HUES48 (cell line): ENCODE data around the gene IMPDH2.
A peak's percentile ranks its signal among the peaks of the same experiment; 100 is the strongest.

Experiments used
- H3K27ac ChIP-seq: one replicate; pipeline ENCODE4 v1.7.0; 2013; ENCODE audit warnings: low read depth, low read length, inconsistent platforms
- H3K27me3 ChIP-seq: 2 replicates; pipeline ENCODE4 v1.6.1; 2013; ENCODE audit warnings: mild to moderate bottlenecking, low read length; ENCODE audit not compliant: control insufficient read depth, insufficient read depth
- H3K36me3 ChIP-seq: 2 replicates; pipeline ENCODE4 v1.6.1; 2013; ENCODE audit warnings: low read length; ENCODE audit not compliant: control insufficient read depth, insufficient read depth
- H3K4me1 ChIP-seq: 2 replicates; pipeline ENCODE4 v1.6.1; 2013; ENCODE audit warnings: mild to moderate bottlenecking, low read length; ENCODE audit not compliant: control insufficient read depth, insufficient read depth
- H3K4me3 ChIP-seq: 2 replicates; pipeline ENCODE4 v1.5.1; 2013; ENCODE audit warnings: mild to moderate bottlenecking, low read depth, low read length
- H3K9ac ChIP-seq: 2 replicates; pipeline ENCODE4 v1.6.1; 2013; ENCODE audit warnings: mild to moderate bottlenecking, low read depth, low read length, moderate library complexity
- H3K9me3 ChIP-seq: 2 replicates; pipeline ENCODE4 v1.6.1; 2013; ENCODE audit warnings: low read length; ENCODE audit not compliant: control insufficient read depth, insufficient read depth

The IMPDH2 gene

DNA sequence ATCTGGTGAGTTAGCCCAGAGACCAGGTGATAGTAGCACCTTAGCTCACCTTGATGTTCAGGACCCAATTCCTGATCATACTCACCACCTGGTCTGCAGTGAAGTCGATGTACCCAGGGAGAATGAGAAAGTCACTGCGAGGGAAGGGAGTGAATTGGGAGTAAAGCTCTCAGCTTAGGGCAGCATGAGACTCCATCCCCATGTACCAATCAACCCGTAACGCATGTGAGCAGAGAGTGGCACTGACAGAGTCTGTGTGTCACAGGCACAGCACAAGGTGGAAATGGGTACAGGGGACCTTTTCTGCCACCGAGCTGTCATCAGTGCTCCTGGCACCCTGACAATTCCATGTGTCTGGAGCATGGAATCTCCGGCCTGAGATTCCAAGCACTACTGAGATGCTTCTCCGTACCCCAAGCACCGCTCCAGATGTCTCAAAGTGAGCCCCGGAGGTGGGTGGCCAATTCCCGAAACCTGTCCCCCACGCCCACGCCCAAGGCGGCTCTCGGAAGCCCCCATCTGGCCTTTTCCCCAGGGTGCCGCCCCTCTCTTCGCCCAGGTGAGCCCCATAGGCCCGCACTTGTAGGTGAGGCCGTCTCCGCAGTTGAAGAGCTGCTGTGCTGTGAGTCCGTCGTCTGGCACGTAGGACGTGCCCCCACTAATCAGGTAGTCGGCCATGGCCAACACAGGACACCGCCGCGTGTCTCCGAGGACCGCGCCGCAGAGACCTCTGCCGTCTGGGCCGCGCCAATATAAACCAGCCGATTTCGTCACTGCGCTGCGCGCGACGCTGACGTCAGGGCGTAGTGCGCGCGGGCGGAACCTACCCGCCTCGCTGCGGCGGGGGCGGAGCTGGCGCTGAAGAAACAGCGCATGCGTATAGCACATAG, at the start of gene IMPDH2:
Gene IMPDH2, minus strand, starts transcription at position 726 of the 890 bp plus-strand sequence. Its CDS starts 48 bp downstream, at position 678.
- Histone ChIP-seq H3K36me3 (peaks cover 78% of the 10 kb centered on the region), H3K9me3 (no peaks in the 10 kb centered on the region), H3K27ac (peak within 1 kb of the TSS; percentile 89), H3K4me3 (peak within 1 kb of the TSS; percentile 81), H3K9ac (peak within 1 kb of the TSS; percentile 86), H3K4me1 (peaks cover 9% of the 10 kb centered on the region), H3K27me3 (no peaks in the 10 kb centered on the region)

DNA sequence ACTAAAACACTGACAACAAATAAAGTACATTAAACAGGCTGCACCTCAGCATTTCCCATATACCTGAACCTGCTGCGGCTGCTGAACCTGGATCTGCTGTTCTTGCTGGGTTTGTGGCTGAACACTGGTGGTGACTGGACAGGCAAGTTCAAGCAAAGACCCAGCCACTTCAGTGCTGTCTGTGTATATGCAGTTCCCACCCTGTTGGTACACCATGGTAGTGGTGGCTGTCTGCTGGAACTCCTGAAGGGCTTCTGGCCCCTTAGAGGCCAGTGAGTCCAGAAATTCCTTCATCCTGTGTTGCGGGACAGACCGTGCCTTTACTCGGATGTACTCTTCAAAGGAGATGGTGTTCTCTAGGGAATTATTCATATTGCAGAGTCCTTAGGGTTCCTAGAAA, 47.4 kb upstream of the IMPDH2 start:
- Histone ChIP-seq H3K4me3 (no peak overlapping the region), H3K27ac (no peak overlapping the region), H3K36me3 (peaks cover 75% of the 10 kb centered on the region), H3K9me3 (no peaks in the 10 kb centered on the region), H3K9ac (no peak overlapping the region), H3K4me1 (no peaks in the 10 kb centered on the region), H3K27me3 (no peaks in the 10 kb centered on the region)

DNA sequence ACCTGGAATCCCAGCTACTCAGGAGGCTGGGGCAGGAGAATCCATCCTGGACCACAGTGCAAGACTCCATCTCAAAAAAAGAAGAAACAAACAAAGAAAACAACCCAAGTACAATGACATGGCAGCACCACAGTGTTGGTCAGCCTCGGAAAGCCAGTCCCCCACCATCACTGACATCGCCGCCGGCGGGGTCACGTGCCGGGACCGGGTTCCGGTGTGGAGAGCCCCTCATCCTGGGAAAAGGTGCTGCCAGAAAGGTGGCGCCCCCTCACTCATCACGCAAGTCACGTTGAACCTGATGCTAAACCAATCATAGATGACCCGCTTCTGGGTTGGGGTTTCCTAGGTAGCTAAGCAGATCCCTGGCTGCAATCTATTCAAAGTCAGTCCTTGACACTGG, 46.9 kb upstream of the IMPDH2 start:
- Histone ChIP-seq H3K27ac (no peak overlapping the region), H3K4me3 (no peak overlapping the region), H3K9me3 (no peaks in the 10 kb centered on the region), H3K36me3 (peaks cover 81% of the 10 kb centered on the region), H3K9ac (no peak overlapping the region), H3K4me1 (no peaks in the 10 kb centered on the region), H3K27me3 (no peaks in the 10 kb centered on the region)

DNA sequence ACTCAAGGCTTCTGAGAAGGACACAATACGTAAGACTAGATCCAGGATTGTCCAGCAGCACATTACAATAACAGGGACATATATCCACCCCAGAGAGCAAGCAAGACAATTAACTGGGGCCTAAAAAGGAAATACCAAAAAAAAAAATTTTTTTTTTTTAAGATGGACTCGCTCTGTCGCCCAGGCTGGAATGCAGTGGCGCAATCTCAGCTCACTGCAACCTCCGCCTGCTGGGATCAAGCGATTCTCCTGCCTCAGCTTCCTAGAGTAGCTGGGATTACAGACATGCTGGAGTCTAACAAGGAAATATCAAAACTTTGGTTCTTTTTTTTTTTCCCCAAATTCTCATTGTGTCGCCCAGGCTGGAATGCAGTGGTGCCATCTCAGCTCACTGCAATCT, 28.8 kb upstream of the IMPDH2 start:
- Histone ChIP-seq H3K27ac (no peak overlapping the region), H3K9ac (no peak overlapping the region), H3K4me1 (no peaks in the 10 kb centered on the region), H3K4me3 (no peak overlapping the region), H3K36me3 (peaks cover 70% of the 10 kb centered on the region), H3K27me3 (no peaks in the 10 kb centered on the region), H3K9me3 (no peaks in the 10 kb centered on the region)

DNA sequence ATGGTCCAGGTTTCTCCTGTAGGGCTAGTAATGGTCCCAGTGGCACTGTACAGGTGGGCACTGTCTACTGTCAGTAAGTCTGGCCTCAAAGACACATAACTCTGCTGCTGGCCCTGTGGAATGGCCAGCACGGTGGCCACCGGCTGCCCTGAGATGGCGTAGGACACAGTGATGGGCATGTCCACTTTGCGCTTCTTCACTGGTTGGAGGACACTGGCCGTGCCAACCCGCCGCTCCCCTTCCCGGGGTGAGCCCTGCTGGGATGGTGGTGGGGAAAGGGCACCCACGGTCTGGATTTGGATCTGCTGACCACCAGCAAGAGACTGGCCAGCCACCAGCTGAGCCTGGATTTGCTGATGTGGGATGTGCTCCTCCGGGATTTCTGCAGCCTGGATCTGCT, 28.1 kb upstream of the IMPDH2 start:
- no peak overlapping the region for H3K4me3 ChIP-seq
- H3K36me3 ChIP-seq, result peaks cover 74% of the 10 kb centered on the region
- no peaks in the 10 kb centered on the region for H3K9me3 ChIP-seq
- no peaks in the 10 kb centered on the region for H3K27me3 ChIP-seq
- H3K9ac ChIP-seq, result no peak overlapping the region
- no peaks in the 10 kb centered on the region for H3K4me1 ChIP-seq
- no peak overlapping the region for H3K27ac ChIP-seq

DNA sequence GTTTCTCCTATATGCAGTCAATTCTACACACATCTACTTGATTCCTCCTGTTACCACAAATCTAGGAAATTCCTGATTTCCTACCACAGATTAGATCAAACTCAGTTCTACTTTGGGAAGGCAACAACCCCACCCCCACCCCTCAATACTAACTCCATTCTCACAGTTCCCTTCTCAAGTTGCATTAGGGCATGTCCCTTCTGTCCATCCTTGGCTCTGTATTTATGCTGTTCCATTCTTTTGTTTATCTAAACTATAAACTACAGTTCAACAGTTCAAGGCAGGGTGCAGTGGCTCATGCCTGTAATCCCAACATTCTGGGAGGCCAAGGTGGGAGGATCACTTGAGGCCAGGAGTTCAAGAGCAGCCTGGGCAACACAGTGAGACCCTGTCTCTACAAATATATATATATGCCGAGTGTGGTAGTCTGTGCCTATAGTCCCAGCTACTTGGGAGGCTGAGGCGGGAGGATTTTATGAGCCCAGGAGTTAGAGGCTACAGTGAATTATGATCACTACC, 25.2 kb upstream of the IMPDH2 start:
- Histone ChIP-seq H3K9ac (no peak overlapping the region), H3K27me3 (no peaks in the 10 kb centered on the region), H3K27ac (no peak overlapping the region), H3K4me1 (no peaks in the 10 kb centered on the region), H3K4me3 (no peak overlapping the region), H3K36me3 (peaks cover 73% of the 10 kb centered on the region), H3K9me3 (no peaks in the 10 kb centered on the region)

DNA sequence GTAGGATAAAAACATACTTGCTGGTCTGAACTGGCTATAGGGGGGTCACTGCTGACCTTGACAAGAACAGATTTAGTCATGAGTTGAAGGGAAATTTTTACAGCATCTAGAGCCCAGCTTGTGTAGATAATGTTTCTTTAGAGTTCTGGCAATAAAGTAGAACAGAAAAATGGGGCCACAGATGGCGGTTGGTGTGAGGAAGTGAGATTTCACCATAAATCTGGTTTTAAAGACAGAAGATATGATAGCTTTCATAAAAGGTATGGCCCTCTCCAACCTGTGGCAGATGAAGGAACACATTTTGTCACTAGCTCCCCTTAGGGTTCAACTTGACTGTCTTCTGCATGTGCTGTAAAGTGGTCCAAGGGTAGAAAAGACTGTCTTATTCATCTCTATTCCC, 24.3 kb upstream of the IMPDH2 start:
- Histone ChIP-seq H3K9me3 (no peaks in the 10 kb centered on the region), H3K4me1 (no peaks in the 10 kb centered on the region), H3K27me3 (no peaks in the 10 kb centered on the region), H3K4me3 (no peak overlapping the region), H3K36me3 (peaks cover 80% of the 10 kb centered on the region), H3K9ac (no peak overlapping the region), H3K27ac (no peak overlapping the region)

DNA sequence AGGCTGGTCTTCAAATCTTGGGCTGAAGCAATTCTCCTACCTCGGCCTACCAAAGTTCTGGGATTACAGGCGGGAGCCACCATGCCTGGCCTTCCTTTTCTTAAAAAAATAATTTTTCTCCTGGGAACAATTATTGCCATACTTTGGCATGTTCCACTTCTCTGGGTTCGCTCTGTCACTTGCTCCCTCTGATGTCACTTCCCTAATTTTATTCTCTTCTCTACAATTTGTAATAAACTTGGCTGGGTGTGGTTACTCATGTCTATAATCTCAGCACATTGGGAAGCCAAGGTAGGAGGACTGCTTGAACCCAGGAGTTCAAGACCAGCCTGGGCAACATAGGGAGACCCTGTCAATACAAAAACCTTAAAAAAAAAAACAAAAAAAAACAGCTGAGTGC, 6.1 kb upstream of the IMPDH2 start:
- H3K9ac ChIP-seq, result no peak overlapping the region
- no peak overlapping the region for H3K27ac ChIP-seq
- no peaks in the 10 kb centered on the region for H3K27me3 ChIP-seq
- no peaks in the 10 kb centered on the region for H3K4me1 ChIP-seq
- peaks cover 81% of the 10 kb centered on the region for H3K36me3 ChIP-seq
- no peak overlapping the region for H3K4me3 ChIP-seq
- no peaks in the 10 kb centered on the region for H3K9me3 ChIP-seq

DNA sequence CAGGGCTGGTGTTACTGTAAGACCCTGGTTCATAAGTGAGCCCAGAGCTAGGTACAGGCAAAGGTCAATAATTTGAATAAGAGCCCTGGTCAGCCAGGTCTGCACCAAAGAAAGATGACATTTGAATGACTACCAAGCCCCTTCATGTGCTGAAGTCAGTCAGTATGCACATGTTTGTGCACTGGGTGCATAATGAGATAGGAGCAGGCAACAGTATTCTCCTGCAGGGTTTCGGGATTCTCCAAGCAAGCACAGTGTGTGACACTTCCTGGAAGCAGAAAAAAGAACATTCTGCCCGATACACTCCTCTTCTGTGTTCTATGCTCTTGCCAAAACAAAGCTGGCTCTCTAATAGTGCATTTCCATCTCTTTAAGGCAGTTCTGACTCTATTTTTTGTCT, 5.5 kb upstream of the IMPDH2 start:
- Histone ChIP-seq H3K27me3 (no peaks in the 10 kb centered on the region), H3K9me3 (no peaks in the 10 kb centered on the region), H3K36me3 (peaks cover 80% of the 10 kb centered on the region), H3K27ac (no peak overlapping the region), H3K4me1 (no peaks in the 10 kb centered on the region), H3K4me3 (no peak overlapping the region), H3K9ac (no peak overlapping the region)

DNA sequence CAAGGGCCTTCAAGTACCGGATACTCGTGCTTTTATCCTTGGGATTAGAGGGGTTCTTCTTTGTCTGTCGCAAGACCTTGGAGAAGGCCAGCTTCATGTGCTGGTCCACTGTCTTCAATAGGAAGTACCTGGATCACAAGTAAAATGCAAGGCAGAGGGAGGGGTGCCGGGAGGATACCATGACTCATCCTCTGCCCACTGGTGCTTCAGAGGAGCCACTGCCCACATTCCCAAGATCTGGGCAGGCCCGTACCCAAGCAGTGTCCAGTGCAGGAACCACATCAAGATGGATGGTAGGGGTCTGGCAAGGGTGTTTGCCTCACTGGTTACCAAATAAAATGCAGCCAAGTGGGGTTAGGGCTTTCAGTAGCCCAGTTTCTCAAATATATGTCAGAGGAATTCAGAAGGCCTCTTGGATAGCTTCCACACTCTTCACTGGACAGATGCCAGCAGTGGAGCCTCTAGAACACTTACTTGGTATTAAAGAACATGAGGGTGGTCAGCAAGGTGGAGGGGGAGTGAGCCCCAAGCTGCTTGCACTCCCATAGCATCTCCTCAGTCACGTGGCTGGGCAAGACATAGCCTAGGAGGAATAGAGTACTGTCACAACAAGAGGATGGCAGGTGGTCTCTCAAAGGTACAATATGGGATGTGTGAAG, 3.6 kb upstream of the IMPDH2 start:
- Histone ChIP-seq H3K9me3 (no peaks in the 10 kb centered on the region), H3K4me1 (peaks cover 9% of the 10 kb centered on the region), H3K27ac (no peak overlapping the region), H3K9ac (no peak overlapping the region), H3K36me3 (peaks cover 75% of the 10 kb centered on the region), H3K27me3 (no peaks in the 10 kb centered on the region), H3K4me3 (no peak overlapping the region)

DNA sequence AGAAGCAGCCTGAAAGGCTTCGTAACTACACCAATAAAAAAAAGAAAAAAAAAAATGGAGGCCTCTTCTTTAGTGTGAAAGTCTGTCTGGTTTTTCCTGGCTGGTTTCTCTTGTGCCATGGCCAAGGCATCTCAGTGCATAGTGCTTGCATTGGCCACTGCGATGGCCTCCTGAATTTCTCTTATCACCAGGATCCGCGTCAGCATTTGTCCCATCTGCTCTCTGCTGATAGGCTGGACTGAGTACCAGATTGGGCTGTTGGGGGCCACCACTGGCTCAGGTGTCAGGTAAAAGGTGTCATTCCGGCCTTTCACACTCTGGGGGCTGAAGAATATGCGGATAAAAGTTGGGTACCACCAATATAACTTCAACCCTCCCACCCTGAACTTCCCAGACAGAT, 1.1 kb upstream of the IMPDH2 start:
- peaks cover 9% of the 10 kb centered on the region for H3K4me1 ChIP-seq
- no peak overlapping the region for H3K4me3 ChIP-seq
- no peak overlapping the region for H3K27ac ChIP-seq
- H3K36me3 ChIP-seq, result peaks cover 77% of the 10 kb centered on the region
- no peaks in the 10 kb centered on the region for H3K27me3 ChIP-seq
- no peak overlapping the region for H3K9ac ChIP-seq
- H3K9me3 ChIP-seq, result no peaks in the 10 kb centered on the region
